HG03342 (cell line): ENCODE measurements around the gene NTN5.
"Not testable (repeated sequence)": the region's sequence is repeated elsewhere in the genome, so short reads cannot be mapped to it uniquely, and the experiment has no call there.

Source experiments
- ATAC-seq: cut with Tn5 transposase; IDR thresholded peaks from one replicate; pipeline ENCODE4 v1.9.1; 2021; ENCODE audit warnings: mild to moderate bottlenecking, moderate library complexity; ENCODE audit not compliant: unreplicated experiment

Gene NTN5

DNA sequence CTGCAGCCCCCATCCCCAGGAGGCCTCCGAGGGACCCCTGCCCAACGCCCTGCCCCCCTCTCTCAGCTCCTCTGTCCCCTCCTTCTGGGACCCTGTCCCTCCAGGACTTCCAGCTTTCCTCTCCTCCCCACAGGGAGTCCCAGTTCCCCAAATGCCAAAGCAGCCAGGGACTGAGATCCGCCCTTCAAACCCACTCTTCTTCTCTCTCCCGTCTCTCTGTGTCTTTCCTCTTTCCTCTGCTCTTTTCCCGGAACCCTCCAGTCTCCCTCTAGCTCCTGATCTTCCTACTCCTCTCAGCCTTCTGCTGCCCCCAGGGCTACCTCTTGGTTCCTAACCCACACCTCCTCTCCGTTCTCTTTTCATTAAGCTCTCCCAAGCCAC, 27.2 kb downstream of the NTN5 start:
- ATAC-seq = no peak

DNA sequence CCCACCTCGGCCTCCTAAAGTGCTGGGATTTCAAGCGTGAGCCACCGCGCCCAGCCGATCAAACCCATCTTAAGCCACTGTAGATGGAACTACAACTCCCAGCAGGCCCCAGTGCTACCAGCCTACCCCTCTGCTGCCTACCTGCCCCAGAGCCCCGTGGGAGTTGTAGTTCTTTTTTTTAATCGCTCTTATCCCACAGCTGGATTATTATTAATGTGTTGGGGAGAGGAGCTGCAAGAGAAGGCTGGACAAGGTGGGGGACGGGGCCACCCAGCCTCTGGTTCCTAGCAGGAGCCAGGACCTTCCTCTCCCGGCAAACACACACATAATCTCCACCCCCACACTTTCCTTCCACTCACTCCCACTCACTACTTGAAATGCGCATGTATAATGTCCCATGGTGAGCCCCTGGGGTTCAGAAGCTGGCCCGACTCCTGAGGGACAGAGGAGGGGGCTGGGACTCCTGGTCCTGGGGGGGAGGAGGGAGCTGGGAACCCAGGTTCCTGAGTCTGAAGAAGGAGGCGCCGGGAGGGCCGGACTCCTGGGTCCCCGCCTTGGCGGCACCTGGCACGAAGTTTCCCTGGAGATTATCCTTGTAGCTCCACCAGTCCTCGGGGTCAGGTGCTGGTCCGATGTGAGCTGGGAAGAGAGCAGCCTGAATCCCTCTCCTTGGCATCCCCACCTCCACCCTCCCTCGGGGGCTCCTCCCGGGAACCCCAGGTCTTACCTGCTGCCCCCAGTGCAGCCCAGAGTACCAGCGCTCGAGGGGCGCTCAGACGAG, 27.8 kb downstream of the NTN5 start:
- ATAC-seq = no peak

GRCh38 chr19:48644355-48644754, 28.5 kb downstream of the NTN5 start:
- ATAC-seq = no peak

GRCh38 chr19:48642862-48643261, 30.0 kb downstream of the NTN5 start:
- ATAC-seq = no peak

GRCh38 chr19:48641850-48642249, 31.0 kb downstream of the NTN5 start:
- ATAC-seq = no peak

- ATAC-seq = no peak
Measured at GRCh38 chr19:48639483-48640375, 33.1 kb downstream of the NTN5 start.

DNA sequence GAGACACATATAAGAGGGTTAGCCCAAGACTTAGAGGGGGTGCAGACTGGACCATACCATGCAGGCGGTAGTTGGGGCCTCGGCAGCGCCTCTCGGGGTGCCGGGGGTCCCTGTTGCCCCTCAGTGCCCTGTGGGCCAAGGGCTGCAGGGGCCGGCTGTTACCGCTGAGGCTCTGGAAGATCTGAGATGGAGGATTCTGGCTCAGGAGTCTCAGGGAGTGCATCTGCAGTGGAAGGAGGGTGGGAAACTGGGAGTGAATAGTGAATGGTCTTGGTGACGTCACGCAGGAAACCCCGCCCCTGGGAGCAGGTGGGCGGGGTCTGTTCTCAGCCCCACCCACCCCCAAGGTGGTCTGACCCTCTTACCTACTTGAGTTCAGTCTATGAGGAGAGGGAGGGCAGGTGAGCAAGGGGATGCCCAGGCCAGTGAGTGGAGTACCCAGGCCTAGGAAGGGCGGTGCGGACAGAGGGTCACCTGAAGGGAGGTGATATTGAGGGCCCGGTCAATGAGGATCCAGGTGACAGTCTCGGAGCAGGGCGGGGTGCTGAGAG, 33.9 kb downstream of the NTN5 start:
- no peak for ATAC-seq

DNA sequence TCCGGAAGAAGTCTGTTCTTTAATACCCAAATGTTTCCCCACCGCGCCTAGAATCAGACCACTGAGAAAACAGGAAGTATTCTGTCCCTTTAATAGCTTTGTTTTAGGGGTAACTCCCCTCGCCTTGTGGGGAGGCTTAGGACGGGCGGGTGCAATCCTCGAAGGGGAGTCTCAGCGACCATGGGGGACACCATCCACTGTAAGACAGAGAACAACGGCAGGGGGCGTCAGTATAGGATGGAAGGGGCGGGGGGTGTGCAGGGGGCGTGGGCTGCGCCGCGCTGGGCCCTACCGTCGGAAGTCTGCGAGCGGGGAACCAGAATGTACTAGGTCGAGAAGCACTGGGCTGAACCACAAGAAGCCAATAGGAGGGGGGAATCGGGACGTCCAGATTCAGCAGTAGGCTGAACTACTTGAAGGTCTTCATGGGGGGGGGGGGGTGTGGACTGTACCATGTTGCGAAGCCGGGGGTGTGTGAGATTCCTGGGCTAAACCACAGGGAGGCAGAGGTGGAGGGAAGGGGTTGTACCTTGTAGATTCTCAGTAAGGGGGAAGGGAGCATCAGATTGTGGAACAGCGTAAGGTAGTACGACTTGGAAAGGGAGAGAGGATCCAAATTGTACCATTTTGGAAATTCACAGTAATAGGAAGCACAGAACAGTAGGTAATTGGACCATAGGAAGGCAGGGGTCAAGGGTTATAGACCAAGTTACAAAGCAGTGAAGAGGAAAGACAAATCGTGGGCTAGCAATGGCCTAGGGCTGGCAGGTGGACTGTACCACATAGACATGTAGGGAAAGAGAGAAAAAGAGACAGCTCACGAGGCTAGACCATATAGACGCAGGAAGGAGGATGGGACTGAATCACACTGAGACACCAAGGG, 34.6 kb downstream of the NTN5 start:
- ATAC-seq = peak; percentile 17

DNA sequence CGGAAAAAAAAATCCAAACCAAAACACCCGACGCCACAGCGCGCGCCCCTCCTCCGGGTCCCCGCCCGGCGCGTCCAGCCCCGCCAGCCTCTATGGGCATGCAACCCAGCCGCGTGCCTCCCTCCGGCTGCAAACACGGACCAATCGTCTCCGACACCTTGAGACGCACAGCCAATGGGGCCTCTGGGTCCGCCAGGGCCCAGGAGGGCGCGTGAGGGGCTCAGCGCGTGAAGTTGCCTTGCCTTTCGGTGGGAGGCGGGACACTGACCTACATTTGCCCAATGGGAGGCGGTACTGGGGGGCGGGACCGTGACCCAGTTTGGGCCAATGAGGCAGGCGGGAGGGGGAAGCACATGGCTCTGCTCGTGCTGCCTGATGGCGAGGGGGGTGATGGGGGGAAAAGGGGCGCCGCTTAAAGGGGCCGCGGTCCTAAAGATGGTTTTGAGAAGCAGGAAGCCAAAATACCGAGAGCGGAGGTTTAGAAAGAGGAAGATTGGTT, 35.3 kb downstream of the NTN5 start:
- ATAC-seq = peak; percentile 54

DNA sequence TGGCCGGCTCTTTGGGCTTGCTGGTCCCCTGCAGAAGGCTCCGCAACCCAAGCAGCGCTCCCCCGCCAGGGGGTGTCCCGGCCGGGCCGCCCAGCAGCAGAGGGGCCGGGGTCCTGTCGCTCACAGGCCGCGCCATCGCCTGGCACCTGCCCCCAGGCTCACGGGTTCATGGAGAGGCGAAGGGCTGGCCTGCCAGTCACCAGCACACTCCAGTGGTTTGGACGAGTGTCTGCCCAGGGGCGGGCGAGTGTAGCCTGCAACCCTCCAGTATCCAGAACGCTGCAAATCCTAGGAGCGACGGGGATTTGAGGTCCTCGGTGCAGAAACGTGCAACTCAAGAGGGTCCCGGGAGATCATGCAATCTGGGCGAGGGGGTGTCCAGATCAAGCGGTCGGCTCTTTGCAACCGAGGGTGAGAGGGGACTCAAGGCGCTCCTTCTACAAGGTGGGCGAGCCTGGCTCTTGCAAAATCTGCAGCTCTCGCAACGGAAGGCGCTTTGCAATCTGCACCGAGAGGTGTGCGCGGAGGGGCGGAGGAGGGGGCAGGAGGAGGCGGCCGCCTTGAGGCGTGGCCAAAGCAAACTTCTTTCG, 35.9 kb downstream of the NTN5 start, which contains the start of gene DBP:
TSS of gene DBP (minus strand) at position 521 of the 590 bp plus-strand sequence. CDS start at position 136, 385 bp downstream.
- ATAC-seq = no peak

GRCh38 chr19:48635966-48636858, 36.6 kb downstream of the NTN5 start:
- ATAC-seq = no peak

- ATAC-seq = no peak
Measured at GRCh38 chr19:48635263-48635965, 37.4 kb downstream of the NTN5 start.

- peak; percentile 25 for ATAC-seq
Measured at GRCh38 chr19:48634424-48635262, 38.2 kb downstream of the NTN5 start.

GRCh38 chr19:48634036-48634342, 38.8 kb downstream of the NTN5 start:
- ATAC-seq = no peak

DNA sequence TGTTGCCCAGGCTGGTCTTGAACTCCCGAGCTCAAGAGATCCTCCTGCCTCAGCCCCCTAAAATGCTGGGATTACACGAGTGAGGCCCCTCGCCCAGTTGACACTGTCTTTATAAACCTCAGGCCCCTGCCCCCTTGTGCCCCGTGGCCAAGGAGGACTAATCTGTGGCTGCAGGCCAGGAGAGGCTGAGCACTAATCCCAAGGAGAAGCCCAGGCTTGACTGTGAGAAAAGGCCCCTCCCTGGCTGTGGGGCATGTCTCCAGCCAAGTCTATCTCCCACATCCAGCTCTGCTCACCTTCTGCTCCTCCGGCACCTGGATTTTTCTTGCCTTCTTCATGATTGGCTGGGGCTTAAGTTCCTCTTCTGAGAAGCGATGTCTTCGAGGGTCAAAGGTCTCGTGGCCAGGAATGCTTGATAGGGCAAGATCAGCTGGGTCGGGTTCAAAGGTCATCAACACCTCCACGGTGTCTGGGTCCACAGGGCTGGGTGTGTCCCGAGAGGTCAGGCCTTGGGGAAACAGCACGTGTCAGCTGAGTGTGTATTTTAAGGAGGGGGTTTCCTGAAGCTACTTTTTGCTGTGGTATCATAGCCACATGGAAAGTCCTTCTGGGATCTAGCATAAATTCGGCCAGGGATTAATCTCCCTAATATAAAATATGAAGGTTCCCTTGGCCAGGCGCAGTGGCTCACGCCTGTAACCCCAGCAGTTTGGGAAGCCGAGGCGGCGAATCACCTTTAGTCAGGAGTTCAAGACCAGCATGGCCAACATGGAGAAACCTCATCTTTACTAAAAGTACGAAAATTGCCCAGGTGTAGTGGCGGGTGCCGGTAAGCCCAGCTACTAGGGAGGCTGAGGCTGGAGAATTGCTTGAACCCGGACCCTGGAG, 39.4 kb downstream of the NTN5 start:
- ATAC-seq = no peak

GRCh38 chr19:48632692-48633147, 40.1 kb downstream of the NTN5 start:
- no peak for ATAC-seq

- not testable (repeated sequence) for ATAC-seq
Measured at GRCh38 chr19:48632286-48632685, 40.5 kb downstream of the NTN5 start.
